ENCODE data around the gene RCAN3.
A peak's percentile ranks its signal among the peaks of the same experiment; 100 is the strongest.
"Not testable (repeated sequence)": the region's sequence is repeated elsewhere in the genome, so short reads cannot be mapped to it uniquely, and the experiment has no call there.

RCAN3 gene

GRCh38 chr1:24502709-24503058, at the start of gene RCAN3:
Gene RCAN3 (plus strand): TSS chr1:24502836. CDS start chr1:24514373, 11,537 bp downstream.
- DNase-seq (ENCODE audit: low read depth) = peak; percentile 41

GRCh38 chr1:24452922-24453485, 49.6 kb upstream of the RCAN3 start:
- no peak for DNase-seq (ENCODE audit: low read depth)

- no peak for DNase-seq (ENCODE audit: low read depth)
Observed at GRCh38 chr1:24454673-24455072, 48.0 kb upstream of the RCAN3 start.

GRCh38 chr1:24455272-24455671, 47.4 kb upstream of the RCAN3 start:
- DNase-seq (ENCODE audit: low read depth) = no peak

- DNase-seq (ENCODE audit: low read depth) = no peak
Observed at GRCh38 chr1:24457866-24458265, 44.8 kb upstream of the RCAN3 start.

GRCh38 chr1:24459551-24460266, 42.9 kb upstream of the RCAN3 start:
- no peak for DNase-seq (ENCODE audit: low read depth)

GRCh38 chr1:24462128-24462527, 40.5 kb upstream of the RCAN3 start:
- DNase-seq (ENCODE audit: low read depth) = not testable (repeated sequence)

GRCh38 chr1:24463776-24464735, 38.6 kb upstream of the RCAN3 start:
- peak; percentile 63 for DNase-seq (ENCODE audit: low read depth)

- no peak for DNase-seq (ENCODE audit: low read depth)
Observed at GRCh38 chr1:24465099-24465498, 37.5 kb upstream of the RCAN3 start.

- DNase-seq (ENCODE audit: low read depth) = no peak
Observed at GRCh38 chr1:24465638-24466037, 37.0 kb upstream of the RCAN3 start.

- no peak for DNase-seq (ENCODE audit: low read depth)
Observed at GRCh38 chr1:24468685-24469316, 33.8 kb upstream of the RCAN3 start.

- DNase-seq (ENCODE audit: low read depth) = no peak
Observed at GRCh38 chr1:24470592-24470991, 32.0 kb upstream of the RCAN3 start.

- DNase-seq (ENCODE audit: low read depth) = no peak
Observed at GRCh38 chr1:24472527-24473251, 29.9 kb upstream of the RCAN3 start.

GRCh38 chr1:24474193-24474592, 28.4 kb upstream of the RCAN3 start:
- DNase-seq (ENCODE audit: low read depth) = no peak

GRCh38 chr1:24475700-24476099, 26.9 kb upstream of the RCAN3 start:
- DNase-seq (ENCODE audit: low read depth) = no peak

- no peak for DNase-seq (ENCODE audit: low read depth)
Observed at GRCh38 chr1:24476571-24476970, 26.1 kb upstream of the RCAN3 start.

GRCh38 chr1:24477309-24477708, 25.3 kb upstream of the RCAN3 start:
- no peak for DNase-seq (ENCODE audit: low read depth)

GRCh38 chr1:24481101-24481500, 21.5 kb upstream of the RCAN3 start:
- DNase-seq (ENCODE audit: low read depth) = no peak

GRCh38 chr1:24481843-24482610, 20.6 kb upstream of the RCAN3 start:
- DNase-seq (ENCODE audit: low read depth) = no peak

GRCh38 chr1:24483441-24483840, 19.2 kb upstream of the RCAN3 start:
- no peak for DNase-seq (ENCODE audit: low read depth)

- DNase-seq (ENCODE audit: low read depth) = no peak
Observed at GRCh38 chr1:24484199-24484598, 18.4 kb upstream of the RCAN3 start.
